ENCODE data around the gene SOBP. TPM values are rescaled to one million over a fixed set of nuclear protein-coding genes. Genes with fewer than 3 reads are reported as not detected.

The SOBP gene
- total RNA-seq, 1 donor from 2014 or later = 11.0 TPM

- no peak for DNase-seq (ENCODE audit: low spot score)
Observed at GRCh38 chr6:107683183-107683582, 193.3 kb downstream of the SOBP start.

GRCh38 chr6:107684996-107685395 is 195.1 kb downstream of the SOBP start:
- DNase-seq (ENCODE audit: low spot score) = no peak

- no peak for DNase-seq (ENCODE audit: low spot score)
Observed at GRCh38 chr6:107689190-107689589, 199.3 kb downstream of the SOBP start.

- DNase-seq (ENCODE audit: low spot score) = no peak
Observed at GRCh38 chr6:107689951-107690642, 200.2 kb downstream of the SOBP start.

- no peak for DNase-seq (ENCODE audit: low spot score)
Observed at GRCh38 chr6:107690643-107691061, 200.7 kb downstream of the SOBP start.

- no peak for DNase-seq (ENCODE audit: low spot score)
Observed at GRCh38 chr6:107691062-107691751, 201.3 kb downstream of the SOBP start.

- no peak for DNase-seq (ENCODE audit: low spot score)
Observed at GRCh38 chr6:107692351-107692750, 202.4 kb downstream of the SOBP start.

GRCh38 chr6:107695061-107695720 is 205.3 kb downstream of the SOBP start:
- DNase-seq (ENCODE audit: low spot score) = no peak

GRCh38 chr6:107697682-107698081 is 207.8 kb downstream of the SOBP start:
- DNase-seq (ENCODE audit: low spot score) = no peak

- no peak for DNase-seq (ENCODE audit: low spot score)
Observed at GRCh38 chr6:107698146-107698545, 208.2 kb downstream of the SOBP start.

GRCh38 chr6:107699254-107699653 is 209.3 kb downstream of the SOBP start:
- no peak for DNase-seq (ENCODE audit: low spot score)

GRCh38 chr6:107699697-107700325 is 209.9 kb downstream of the SOBP start:
- DNase-seq (ENCODE audit: low spot score) = no peak

- no peak for DNase-seq (ENCODE audit: low spot score)
Observed at GRCh38 chr6:107703606-107704005, 213.7 kb downstream of the SOBP start.

GRCh38 chr6:107704347-107705013 is 214.6 kb downstream of the SOBP start:
- DNase-seq (ENCODE audit: low spot score) = no peak

- no peak for DNase-seq (ENCODE audit: low spot score)
Observed at GRCh38 chr6:107706516-107707115, 216.7 kb downstream of the SOBP start.

GRCh38 chr6:107707346-107708275 is 217.7 kb downstream of the SOBP start:
- no peak for DNase-seq (ENCODE audit: low spot score)

- DNase-seq (ENCODE audit: low spot score) = no peak
Observed at GRCh38 chr6:107708435-107708834, 218.5 kb downstream of the SOBP start.

GRCh38 chr6:107709341-107709740 is 219.4 kb downstream of the SOBP start:
- DNase-seq (ENCODE audit: low spot score) = no peak
